Uterus (tissue), 4 donors: ENCODE data around the gene IL13. TPM values are rescaled to one million over a fixed set of nuclear protein-coding genes. Genes with fewer than 3 reads are reported as not detected.

Source experiments
- DNase-seq, 2 donors: peaks; one replicate each; pipeline ENCODE4 v3.0.0-alpha.2; 2019 to 2020
- H3K27ac ChIP-seq, 2 donors: fragments of 200-600 bp; sonication (generic); 1 replicate in 1 of 2; 2 replicates in 1 of 2; pipeline ENCODE4 v1.5.1; 2016 to 2018
- H3K27me3 ChIP-seq, 2 donors: fragments of 200-600 bp; sonication (generic); one replicate each; pipeline ENCODE4 v1.5.1; 2018 to 2019; ENCODE audit warnings: control low read depth in 1 of 2
- H3K36me3 ChIP-seq, 2 donors: fragments of 200-600 bp; sonication (generic); one replicate each; pipeline ENCODE4 v1.5.1; 2019; ENCODE audit warnings: control low read depth in 1 of 2
- H3K4me1 ChIP-seq, 2 donors: fragments of 200-600 bp; sonication (generic); one replicate each; pipeline ENCODE4 v1.5.1; 2018 to 2019; ENCODE audit warnings: control low read depth in 1 of 2
- H3K4me3 ChIP-seq, 2 donors: fragments of 200-600 bp; sonication (generic); 1 replicate in 1 of 2; 2 replicates in 1 of 2; pipeline ENCODE4 v1.5.1; 2018 to 2019; ENCODE audit warnings: mild to moderate bottlenecking in 1 of 2
- H3K9me3 ChIP-seq, 2 donors: fragments of 200-600 bp; sonication (generic); one replicate each; pipeline ENCODE4 v1.5.1; 2019; ENCODE audit warnings: control low read depth in 1 of 2
- POLR2A ChIP-seq, 2 donors: fragments of 450-650 bp; IDR thresholded peaks; one replicate each; pipeline ENCODE4 v1.6.1; 2016; ENCODE audit warnings: antibody characterized with exemption in 2 of 2, mild to moderate bottlenecking in 1 of 2, moderate library complexity in 1 of 2
- intact Hi-C: fragments of 100-400 bp; cut with DNase I; formaldehyde crosslinking; loops from one replicate; pipeline ENCODE4 v1.15.1; 2023; ENCODE audit warnings: low total_unique reads
- total RNA-seq, 4 donors: library from RNA; depleted of rRNA in 3 of 4; stranded (reverse); fragments of >200 nt in 3 of 4; gene quantifications; one replicate each; pipeline versions ENCODE4 v1.1.0 to v1.2.4, GENCODE V29; 2014 to 2023
- TF ChIP-seq, protein P1 (sequence below), 4 experiments: fragments of 200-600 bp in 2 of 4; fragments of 450-650 bp in 2 of 4; sonication (generic) in 2 of 4; IDR thresholded peaks; one replicate each; pipeline ENCODE4 v1.5.1; 2016 to 2019; ENCODE audit warnings: antibody characterized with exemption in 4 of 4, mild to moderate bottlenecking in 2 of 4, moderate library complexity in 1 of 4
- donor health status: DM: yes; HTN: yes; CAD: no.

Gene IL13
- total RNA-seq, 4 donors from 2014 or later: 0.73 TPM; not detected in 3

- no peak for DNase-seq
- Histone ChIP-seq H3K4me1 (no peaks in the 10 kb centered on the region), H3K4me3 (no peak overlapping the region), H3K36me3 (no peaks in the 10 kb centered on the region), H3K27me3 (no peaks in the 10 kb centered on the region), H3K27ac (no peak overlapping the region), H3K9me3 (no peaks in the 10 kb centered on the region)
- TF ChIP-seq, protein P1, sequence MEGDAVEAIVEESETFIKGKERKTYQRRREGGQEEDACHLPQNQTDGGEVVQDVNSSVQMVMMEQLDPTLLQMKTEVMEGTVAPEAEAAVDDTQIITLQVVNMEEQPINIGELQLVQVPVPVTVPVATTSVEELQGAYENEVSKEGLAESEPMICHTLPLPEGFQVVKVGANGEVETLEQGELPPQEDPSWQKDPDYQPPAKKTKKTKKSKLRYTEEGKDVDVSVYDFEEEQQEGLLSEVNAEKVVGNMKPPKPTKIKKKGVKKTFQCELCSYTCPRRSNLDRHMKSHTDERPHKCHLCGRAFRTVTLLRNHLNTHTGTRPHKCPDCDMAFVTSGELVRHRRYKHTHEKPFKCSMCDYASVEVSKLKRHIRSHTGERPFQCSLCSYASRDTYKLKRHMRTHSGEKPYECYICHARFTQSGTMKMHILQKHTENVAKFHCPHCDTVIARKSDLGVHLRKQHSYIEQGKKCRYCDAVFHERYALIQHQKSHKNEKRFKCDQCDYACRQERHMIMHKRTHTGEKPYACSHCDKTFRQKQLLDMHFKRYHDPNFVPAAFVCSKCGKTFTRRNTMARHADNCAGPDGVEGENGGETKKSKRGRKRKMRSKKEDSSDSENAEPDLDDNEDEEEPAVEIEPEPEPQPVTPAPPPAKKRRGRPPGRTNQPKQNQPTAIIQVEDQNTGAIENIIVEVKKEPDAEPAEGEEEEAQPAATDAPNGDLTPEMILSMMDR (IDR thresholded peaks at IDR 0.05): no peak
- TF ChIP-seq POLR2A (IDR thresholded peaks at IDR 0.05): no peak
- intact Hi-C loops: no loop called here
These were observed 18.3 kb upstream of the IL13 start for GRCh38 chr5:132639706-132640130.

- no peak overlapping the region for H3K4me3 ChIP-seq
- no peaks in the 10 kb centered on the region for H3K4me1 ChIP-seq
- no peak overlapping the region for H3K27ac ChIP-seq
- no peak for DNase-seq
- intact Hi-C loops: no loop called here
- no peak for TF ChIP-seq POLR2A (IDR thresholded peaks at IDR 0.05)
- TF ChIP-seq, protein P1 (IDR thresholded peaks at IDR 0.05): no peak
- H3K36me3 ChIP-seq: no peaks in the 10 kb centered on the region
- no peaks in the 10 kb centered on the region for H3K9me3 ChIP-seq
- H3K27me3 ChIP-seq: no peaks in the 10 kb centered on the region
These were observed 17.4 kb upstream of the IL13 start for GRCh38 chr5:132640613-132641012.

- TF ChIP-seq, protein P1 (IDR thresholded peaks at IDR 0.05): no peak
- TF ChIP-seq POLR2A (IDR thresholded peaks at IDR 0.05): no peak
- H3K36me3 ChIP-seq: no peaks in the 10 kb centered on the region
- intact Hi-C loops: no loop called here
These were observed 16.7 kb upstream of the IL13 start for GRCh38 chr5:132641241-132641723.

GRCh38 chr5:132641841-132642240 is 16.1 kb upstream of the IL13 start:
- H3K27ac ChIP-seq: no peak overlapping the region
- no peaks in the 10 kb centered on the region for H3K36me3 ChIP-seq
- DNase-seq: no peak
- TF ChIP-seq, protein P1 (IDR thresholded peaks at IDR 0.05): no peak
- no peak for TF ChIP-seq POLR2A (IDR thresholded peaks at IDR 0.05)
- H3K4me3 ChIP-seq: no peak overlapping the region
- H3K27me3 ChIP-seq: no peaks in the 10 kb centered on the region
- H3K4me1 ChIP-seq: no peaks in the 10 kb centered on the region
- no peaks in the 10 kb centered on the region for H3K9me3 ChIP-seq
- intact Hi-C loops: no loop called here

More at GRCh38 chr5:132641241-132641723, 16.7 kb upstream of the IL13 start:
- H3K4me3 ChIP-seq: no peak overlapping the region
- no peaks in the 10 kb centered on the region for H3K4me1 ChIP-seq
- DNase-seq: no peak
- no peak overlapping the region for H3K27ac ChIP-seq
- no peaks in the 10 kb centered on the region for H3K9me3 ChIP-seq
- H3K27me3 ChIP-seq: no peaks in the 10 kb centered on the region

GRCh38 chr5:132644177-132644576 is 13.8 kb upstream of the IL13 start:
- intact Hi-C loops: no loop called here
- H3K4me3 ChIP-seq: no peak overlapping the region
- no peak overlapping the region for H3K27ac ChIP-seq
- TF ChIP-seq, protein P1 (IDR thresholded peaks at IDR 0.05): no peak
- TF ChIP-seq POLR2A (IDR thresholded peaks at IDR 0.05): no peak
- no peaks in the 10 kb centered on the region for H3K36me3 ChIP-seq
- H3K9me3 ChIP-seq: no peaks in the 10 kb centered on the region
- H3K27me3 ChIP-seq: no peaks in the 10 kb centered on the region
- no peaks in the 10 kb centered on the region for H3K4me1 ChIP-seq
- DNase-seq: no peak
